T-helper 1 cell treated with Interleukin-12 subunit alpha and Interleukin-12 subunit beta and Interleukin-4 antibody, amounts not matched to agents 30 μg/mL and 1 μg/mL, for 36 hours (primary cell): ENCODE measurements around the gene SF3A1.

ENCODE experiments used
- H3K27ac Mint-ChIP-seq: one replicate; pipeline ENCODE4 v1.8.0; 2021; ENCODE audit warnings: mild to moderate bottlenecking, mixed read lengths
- H3K27me3 Mint-ChIP-seq: one replicate; pipeline ENCODE4 v1.8.0; 2021; ENCODE audit warnings: low read depth, mixed read lengths
- H3K36me3 Mint-ChIP-seq: one replicate; pipeline ENCODE4 v1.8.0; 2021; ENCODE audit warnings: low read depth, mixed read lengths
- H3K4me1 Mint-ChIP-seq: one replicate; pipeline ENCODE4 v1.8.0; 2021; ENCODE audit warnings: low read depth, mixed read lengths
- H3K4me3 Mint-ChIP-seq: one replicate; pipeline ENCODE4 v1.8.0; 2021; ENCODE audit warnings: mild to moderate bottlenecking, moderate library complexity, mixed read lengths
- H3K9me3 Mint-ChIP-seq: one replicate; pipeline ENCODE4 v1.8.0; 2021; ENCODE audit warnings: mixed read lengths

SF3A1 gene

DNA sequence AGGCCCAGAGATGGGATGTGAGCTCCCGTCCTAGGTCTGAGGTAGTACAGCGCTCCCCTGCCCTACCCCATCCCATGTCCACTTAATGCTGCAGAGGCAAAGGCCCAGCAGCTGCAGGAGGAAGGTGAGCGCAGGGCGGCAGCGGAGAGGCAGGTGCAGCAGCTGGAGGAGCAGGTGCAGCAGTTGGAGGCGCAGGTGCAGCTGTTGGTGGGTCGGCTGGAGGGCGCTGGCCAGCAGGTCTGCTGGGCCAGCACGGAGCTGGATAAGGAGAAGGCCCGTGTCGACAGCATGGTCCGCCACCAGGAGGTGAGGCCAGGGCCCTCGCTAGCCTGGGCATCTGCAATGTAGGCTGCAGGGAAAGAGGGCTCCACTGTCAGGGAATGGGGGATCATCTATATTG lies 15.3 kb upstream of the SF3A1 start:
- H3K4me1 Mint-ChIP-seq, result no peaks in the 10 kb centered on the region
- no peak overlapping the region for H3K27ac Mint-ChIP-seq
- H3K9me3 Mint-ChIP-seq, result no peaks in the 10 kb centered on the region
- no peaks in the 10 kb centered on the region for H3K27me3 Mint-ChIP-seq
- H3K36me3 Mint-ChIP-seq, result no peaks in the 10 kb centered on the region
- no peak overlapping the region for H3K4me3 Mint-ChIP-seq

DNA sequence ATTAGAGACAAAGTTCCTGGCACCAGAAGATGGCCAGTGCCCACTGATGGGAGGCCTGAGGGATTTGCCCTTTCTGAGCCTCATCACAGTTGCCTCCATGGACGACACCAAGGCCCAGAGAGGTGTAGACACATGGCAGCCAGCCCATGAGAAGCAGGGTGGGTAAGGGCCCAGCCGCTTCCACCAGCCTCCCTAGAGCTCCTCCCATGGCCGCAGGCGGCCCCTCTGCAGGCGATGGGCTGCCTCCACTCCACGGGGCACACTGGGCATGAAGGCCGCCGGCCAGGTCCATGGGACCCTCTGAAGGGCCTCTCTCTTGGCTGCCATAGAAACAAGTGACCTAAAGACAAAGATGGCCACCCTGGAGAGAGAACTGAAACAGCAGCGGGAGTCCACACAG lies 14.6 kb upstream of the SF3A1 start:
- H3K27me3 Mint-ChIP-seq, result no peaks in the 10 kb centered on the region
- H3K4me3 Mint-ChIP-seq, result no peak overlapping the region
- H3K36me3 Mint-ChIP-seq, result no peaks in the 10 kb centered on the region
- no peaks in the 10 kb centered on the region for H3K9me3 Mint-ChIP-seq
- no peak overlapping the region for H3K27ac Mint-ChIP-seq
- no peaks in the 10 kb centered on the region for H3K4me1 Mint-ChIP-seq

DNA sequence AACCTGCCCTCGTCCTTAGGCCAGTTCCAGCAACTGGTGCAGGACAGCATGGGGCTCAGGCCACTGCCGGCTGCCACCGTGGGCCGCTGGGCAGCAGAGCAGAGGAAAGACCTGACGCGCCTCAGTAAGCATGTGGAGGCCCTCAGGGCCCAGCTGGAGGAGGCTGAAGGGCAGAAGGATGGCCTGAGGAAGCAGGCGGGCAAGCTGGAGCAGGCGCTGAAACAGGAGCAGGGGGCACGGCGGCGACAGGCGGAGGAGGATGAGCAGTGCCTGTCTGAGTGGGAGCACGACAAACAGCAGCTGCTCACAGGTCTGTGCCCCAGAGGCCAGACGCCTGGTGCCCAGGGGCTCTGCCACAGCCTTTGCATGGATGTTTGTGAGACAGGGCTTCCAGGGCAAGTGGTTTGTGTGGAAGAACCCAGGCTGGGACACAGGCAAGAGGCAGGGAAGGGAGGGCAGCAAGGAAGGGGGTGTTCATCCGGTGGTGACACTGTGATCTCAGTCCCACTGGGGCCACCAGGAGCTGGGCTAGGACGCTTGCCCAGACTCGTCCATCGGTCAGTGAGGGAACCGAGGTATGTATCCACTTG lies 14.0 kb upstream of the SF3A1 start:
- Mint-ChIP-seq H3K9me3 (no peaks in the 10 kb centered on the region), H3K4me3 (no peak overlapping the region), H3K27me3 (no peaks in the 10 kb centered on the region), H3K36me3 (no peaks in the 10 kb centered on the region), H3K4me1 (no peaks in the 10 kb centered on the region), H3K27ac (no peak overlapping the region)

DNA sequence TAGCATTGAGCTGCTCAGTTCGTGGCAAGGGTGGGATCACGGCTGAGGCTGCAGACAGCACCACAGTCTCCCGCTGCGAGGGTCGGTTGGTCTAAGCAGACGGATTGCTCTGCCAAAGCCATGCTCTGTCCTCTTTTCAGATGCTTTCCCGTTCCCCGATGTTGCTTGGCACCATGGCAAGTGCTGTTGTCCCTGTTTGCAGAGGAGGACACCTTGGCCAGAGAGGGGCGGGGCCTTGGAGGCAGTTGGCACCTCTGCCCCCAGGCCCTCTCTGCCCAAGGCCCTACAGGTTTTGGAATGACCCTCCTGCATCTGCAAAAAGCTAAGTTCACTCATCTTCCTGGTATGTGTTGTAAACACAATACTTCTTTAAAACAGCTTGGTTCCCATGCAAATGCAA lies 11.7 kb upstream of the SF3A1 start:
- no peaks in the 10 kb centered on the region for H3K4me1 Mint-ChIP-seq
- H3K27me3 Mint-ChIP-seq, result no peaks in the 10 kb centered on the region
- H3K4me3 Mint-ChIP-seq, result no peak overlapping the region
- no peaks in the 10 kb centered on the region for H3K9me3 Mint-ChIP-seq
- H3K27ac Mint-ChIP-seq, result no peak overlapping the region
- no peaks in the 10 kb centered on the region for H3K36me3 Mint-ChIP-seq

DNA sequence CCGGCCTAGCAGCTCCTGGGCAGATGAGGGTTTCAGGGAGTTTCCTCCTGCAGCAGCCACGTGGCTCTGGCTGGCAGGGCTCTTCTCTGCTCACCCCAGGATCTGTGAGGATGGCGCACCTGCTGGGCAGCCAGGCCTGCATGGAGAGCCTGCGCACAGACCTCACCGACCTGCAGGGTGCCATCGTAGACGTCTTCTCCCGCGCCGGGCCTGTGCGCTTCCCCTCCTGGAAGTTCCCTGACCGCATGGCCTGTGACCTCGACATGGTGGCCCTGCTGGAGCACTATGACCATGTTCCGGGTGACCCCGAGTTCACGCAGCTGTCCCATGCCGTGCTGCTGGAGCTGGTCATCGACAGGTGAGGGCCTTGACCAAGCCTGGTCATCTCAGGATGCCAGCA lies 9.2 kb upstream of the SF3A1 start:
- no peak overlapping the region for H3K4me3 Mint-ChIP-seq
- no peaks in the 10 kb centered on the region for H3K27me3 Mint-ChIP-seq
- H3K9me3 Mint-ChIP-seq, result no peaks in the 10 kb centered on the region
- H3K27ac Mint-ChIP-seq, result no peak overlapping the region
- peaks cover 5% of the 10 kb centered on the region for H3K4me1 Mint-ChIP-seq
- peaks cover 3% of the 10 kb centered on the region for H3K36me3 Mint-ChIP-seq

DNA sequence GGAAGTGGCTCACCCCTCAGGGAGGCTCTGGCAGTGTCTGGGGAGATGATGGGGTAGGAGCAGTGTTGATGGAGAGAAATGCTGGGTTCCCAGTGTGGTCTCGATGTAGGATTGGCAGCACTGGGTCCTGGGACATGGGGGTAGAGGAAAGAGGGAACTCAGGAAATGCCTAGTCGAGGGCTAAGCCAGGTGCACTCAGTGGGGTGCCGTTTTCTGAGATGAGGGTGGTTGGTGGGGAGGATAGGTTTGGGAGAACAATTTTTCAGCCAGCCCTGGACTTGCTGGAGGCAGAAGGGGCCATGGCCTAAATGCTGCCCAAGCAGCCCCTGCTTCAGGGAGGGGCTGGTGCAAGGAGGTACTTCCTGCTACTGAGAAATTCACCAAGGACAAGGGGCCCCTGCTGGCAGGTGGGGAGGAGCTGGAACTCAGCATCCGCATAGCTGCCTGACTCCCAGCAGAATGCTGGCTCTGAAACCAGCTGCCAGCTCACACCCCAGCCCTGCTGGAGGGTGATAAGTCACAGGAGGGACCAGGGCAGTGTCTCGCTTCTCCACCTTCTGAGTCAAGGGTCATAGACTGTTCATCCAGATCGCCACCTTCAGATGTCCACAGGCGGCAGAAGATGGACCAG lies 6.1 kb upstream of the SF3A1 start:
- H3K27me3 Mint-ChIP-seq, result no peaks in the 10 kb centered on the region
- no peak overlapping the region for H3K4me3 Mint-ChIP-seq
- peaks cover 3% of the 10 kb centered on the region for H3K36me3 Mint-ChIP-seq
- peak overlapping the region; percentile 32 for H3K27ac Mint-ChIP-seq
- no peaks in the 10 kb centered on the region for H3K9me3 Mint-ChIP-seq
- H3K4me1 Mint-ChIP-seq, result peaks cover 8% of the 10 kb centered on the region

DNA sequence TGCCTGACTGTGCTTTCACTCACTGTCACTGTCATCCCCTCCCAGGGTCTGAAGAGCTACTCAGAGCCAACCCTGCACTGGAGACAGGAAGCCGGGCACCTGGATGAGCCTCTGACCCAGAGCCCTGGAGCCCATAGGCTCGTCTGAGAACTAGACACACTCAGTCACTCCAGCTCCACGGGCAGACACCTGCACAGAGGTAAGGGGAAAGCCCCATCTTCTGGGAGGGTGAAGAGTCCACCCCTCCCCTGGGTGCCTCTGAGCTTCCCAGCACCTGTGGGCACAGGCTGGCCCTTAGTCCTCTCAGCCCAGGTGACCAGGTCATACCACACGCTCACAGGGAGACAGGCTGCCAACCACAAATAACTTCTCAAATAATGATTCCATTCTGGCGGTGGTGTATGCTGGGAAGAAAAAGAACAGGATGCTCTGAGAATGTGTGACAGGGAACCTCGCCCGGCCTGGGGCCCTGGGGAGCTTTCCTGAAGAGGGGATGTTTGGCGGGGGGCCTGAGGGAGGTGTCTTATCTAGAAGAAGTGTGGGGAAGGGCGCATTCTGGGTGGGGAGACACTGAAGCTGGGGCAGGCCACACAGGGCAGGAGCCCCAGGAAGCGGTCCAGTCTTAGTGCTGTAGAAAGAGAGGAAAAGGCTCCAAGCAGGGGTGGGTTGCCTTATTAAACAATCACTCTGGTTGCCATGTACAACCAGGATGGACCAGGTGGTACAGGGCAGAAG lies 5.4 kb upstream of the SF3A1 start:
- Mint-ChIP-seq H3K27me3 (peaks cover 4% of the 10 kb centered on the region), H3K4me1 (peaks cover 11% of the 10 kb centered on the region), H3K9me3 (no peaks in the 10 kb centered on the region), H3K27ac (peak overlapping the region; percentile 32), H3K4me3 (no peak overlapping the region), H3K36me3 (peaks cover 3% of the 10 kb centered on the region)

DNA sequence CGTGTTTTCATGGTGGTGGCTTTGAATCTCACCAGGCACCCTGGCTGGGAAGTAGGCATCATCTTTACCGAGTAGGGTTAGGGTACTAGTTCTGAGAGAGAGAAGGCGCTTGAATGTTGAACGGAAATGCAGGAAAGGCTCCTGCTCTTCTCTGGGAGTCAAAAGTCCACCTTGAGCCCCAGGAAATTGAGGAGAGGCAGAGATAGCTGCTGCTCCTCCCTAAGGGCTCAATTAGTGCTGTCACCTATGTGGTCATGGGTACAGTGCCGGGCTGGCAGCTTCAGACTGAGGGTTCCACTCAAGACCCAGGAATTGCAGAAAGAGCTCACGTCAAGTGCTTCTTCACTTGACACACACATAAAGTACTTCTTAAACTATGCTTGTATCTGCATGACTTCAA lies 1.8 kb upstream of the SF3A1 start:
- Mint-ChIP-seq H3K27me3 (peaks cover 5% of the 10 kb centered on the region), H3K9me3 (no peaks in the 10 kb centered on the region), H3K27ac (no peak overlapping the region), H3K4me3 (no peak overlapping the region), H3K4me1 (peaks cover 30% of the 10 kb centered on the region), H3K36me3 (peaks cover 18% of the 10 kb centered on the region)

DNA sequence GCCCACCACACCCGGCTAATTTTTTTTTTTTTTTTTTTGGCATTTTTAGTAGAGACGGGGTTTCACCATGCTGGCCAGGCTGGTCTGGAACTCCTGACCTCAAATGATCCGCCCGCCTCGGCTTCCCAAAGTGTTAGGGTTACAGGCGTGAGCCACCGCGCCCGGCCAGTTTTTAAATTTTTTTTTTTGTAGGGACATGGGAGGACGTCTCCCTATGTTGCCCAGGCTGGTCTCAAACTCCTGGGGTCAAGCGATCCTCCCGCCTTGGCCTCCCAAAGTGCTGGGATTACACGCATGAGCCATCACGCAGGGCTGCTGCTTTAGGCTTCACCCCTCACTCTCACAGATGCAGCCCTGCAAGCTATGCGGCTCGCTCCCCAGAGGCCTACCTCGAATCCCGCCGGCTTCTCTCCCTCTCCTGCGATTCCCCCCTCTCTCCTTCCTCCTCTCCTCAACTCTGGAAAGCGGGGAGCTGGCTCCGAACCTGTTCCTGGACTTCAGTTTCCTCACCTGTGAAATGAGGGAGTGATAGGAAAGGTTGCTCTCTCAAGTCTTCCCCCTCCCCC lies 1.0 kb upstream of the SF3A1 start:
- Mint-ChIP-seq H3K4me1 (peaks cover 30% of the 10 kb centered on the region), H3K4me3 (peak overlapping the region; percentile 86)

DNA sequence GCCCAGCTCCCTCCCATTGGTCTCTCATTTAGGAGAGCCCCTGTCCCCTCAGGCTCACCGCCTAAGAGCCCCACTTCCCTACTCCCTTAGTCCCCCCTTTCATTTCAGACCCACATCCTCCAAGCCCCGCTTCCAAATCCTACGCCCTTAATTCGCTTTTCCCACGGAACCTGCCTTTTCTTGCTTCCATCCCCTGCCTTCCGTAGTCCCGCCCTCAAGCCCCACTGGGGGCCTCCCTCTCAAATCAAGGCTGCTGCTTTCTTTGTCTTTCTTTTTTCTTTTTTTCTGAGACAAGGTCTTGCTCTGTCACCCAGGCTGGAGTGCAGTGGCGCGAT lies 509 bp upstream of the SF3A1 start:
- no peaks in the 10 kb centered on the region for H3K9me3 Mint-ChIP-seq
- peaks cover 18% of the 10 kb centered on the region for H3K36me3 Mint-ChIP-seq
- peaks cover 5% of the 10 kb centered on the region for H3K27me3 Mint-ChIP-seq
- H3K4me3 Mint-ChIP-seq, result peak overlapping the region; percentile 91
- peaks cover 26% of the 10 kb centered on the region for H3K4me1 Mint-ChIP-seq
- peak overlapping the region; percentile 86 for H3K27ac Mint-ChIP-seq

More for the DNA sequence above, 1.0 kb upstream of the SF3A1 start:
- Mint-ChIP-seq H3K27me3 (peaks cover 5% of the 10 kb centered on the region), H3K9me3 (no peaks in the 10 kb centered on the region), H3K27ac (peak overlapping the region; percentile 81), H3K36me3 (peaks cover 17% of the 10 kb centered on the region)

DNA sequence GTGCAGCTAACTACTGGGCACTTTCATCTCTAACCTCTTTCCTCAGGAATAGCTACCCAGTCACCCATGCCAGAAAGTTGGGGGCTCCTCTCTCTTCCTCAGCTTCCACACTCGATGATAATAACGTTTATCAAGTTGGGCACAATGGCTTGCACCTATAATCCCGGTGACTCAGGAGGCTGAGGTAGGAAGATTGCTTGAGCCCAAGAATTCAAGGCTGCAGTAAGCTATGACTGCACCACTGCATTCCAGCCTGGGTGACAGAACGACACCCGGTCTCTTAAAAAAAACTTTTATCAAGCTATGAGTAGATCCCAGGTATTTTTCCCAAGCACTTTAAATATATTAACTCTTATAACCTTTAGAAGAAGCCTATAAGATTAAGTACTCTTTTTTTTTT lies 2.0 kb downstream of the SF3A1 start:
- peaks cover 5% of the 10 kb centered on the region for H3K27me3 Mint-ChIP-seq
- H3K4me1 Mint-ChIP-seq, result peaks cover 36% of the 10 kb centered on the region
- H3K9me3 Mint-ChIP-seq, result no peaks in the 10 kb centered on the region
- peak overlapping the region; percentile 60 for H3K27ac Mint-ChIP-seq
- H3K36me3 Mint-ChIP-seq, result peaks cover 41% of the 10 kb centered on the region
- H3K4me3 Mint-ChIP-seq, result peak overlapping the region; percentile 91

DNA sequence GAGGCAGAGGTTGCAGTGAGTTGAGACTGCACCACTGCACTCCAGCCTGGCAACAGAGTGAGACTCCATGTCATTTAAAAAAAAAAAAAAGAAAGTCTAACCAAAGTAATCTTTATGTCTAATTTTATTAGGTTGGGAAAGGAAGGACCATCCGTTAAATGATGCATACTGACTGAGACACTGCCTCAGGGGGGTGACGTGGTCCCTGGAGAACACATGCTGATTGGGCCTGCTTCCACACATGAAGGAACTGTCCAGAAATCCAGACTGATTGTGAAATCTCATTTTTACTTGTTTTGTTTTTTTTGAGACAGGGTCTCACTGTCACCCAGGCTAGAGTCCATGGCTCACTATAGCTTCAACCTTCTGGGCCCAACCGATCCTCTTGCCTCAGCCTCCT lies 5.5 kb downstream of the SF3A1 start:
- H3K27ac Mint-ChIP-seq, result no peak overlapping the region
- H3K36me3 Mint-ChIP-seq, result peaks cover 57% of the 10 kb centered on the region
- H3K4me3 Mint-ChIP-seq, result no peak overlapping the region
- H3K9me3 Mint-ChIP-seq, result no peaks in the 10 kb centered on the region
- peaks cover 49% of the 10 kb centered on the region for H3K4me1 Mint-ChIP-seq
- no peaks in the 10 kb centered on the region for H3K27me3 Mint-ChIP-seq

DNA sequence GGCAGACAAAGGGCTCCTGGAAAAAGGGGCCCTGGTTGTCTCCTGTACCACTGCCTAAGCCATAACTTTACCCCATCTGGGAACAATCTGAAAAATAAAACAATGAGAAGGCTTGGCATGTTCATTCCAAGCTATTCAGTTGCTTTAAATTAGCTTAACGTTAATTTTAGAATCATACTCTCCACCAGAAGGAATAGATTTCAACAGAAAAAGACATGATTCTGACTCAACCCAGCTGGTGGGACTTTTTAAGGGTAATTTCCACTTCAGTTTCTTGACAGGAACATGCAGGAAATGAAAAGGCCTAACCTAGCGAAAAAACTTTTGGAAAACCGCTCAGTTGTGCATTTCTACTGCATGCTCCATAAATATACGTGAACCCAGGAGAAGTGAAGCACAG lies 7.9 kb downstream of the SF3A1 start:
- peak overlapping the region; percentile 81 for H3K27ac Mint-ChIP-seq
- H3K27me3 Mint-ChIP-seq, result no peaks in the 10 kb centered on the region
- peaks cover 65% of the 10 kb centered on the region for H3K36me3 Mint-ChIP-seq
- H3K4me1 Mint-ChIP-seq, result peaks cover 35% of the 10 kb centered on the region
- peak overlapping the region; percentile 37 for H3K4me3 Mint-ChIP-seq
- H3K9me3 Mint-ChIP-seq, result no peaks in the 10 kb centered on the region

DNA sequence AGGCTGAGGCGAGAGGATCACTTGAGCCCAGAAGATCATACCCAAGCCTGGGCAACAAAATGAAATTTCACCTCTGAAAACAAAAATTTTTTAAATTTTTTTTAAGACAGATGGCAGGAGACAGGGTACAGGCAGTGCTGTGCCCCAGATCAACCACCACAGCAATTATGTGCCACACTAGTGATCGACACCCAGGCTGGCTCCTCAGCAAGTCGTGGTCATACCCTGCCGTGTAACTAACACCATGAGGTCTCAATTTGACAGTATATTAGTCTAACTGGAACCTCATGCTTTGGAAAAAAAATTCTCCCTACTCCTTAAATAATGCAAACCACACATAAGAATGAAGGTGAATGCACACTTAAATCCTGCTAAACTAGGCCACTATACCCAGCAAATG lies 8.3 kb downstream of the SF3A1 start:
- no peaks in the 10 kb centered on the region for H3K9me3 Mint-ChIP-seq
- H3K36me3 Mint-ChIP-seq, result peaks cover 64% of the 10 kb centered on the region
- peak overlapping the region; percentile 37 for H3K4me3 Mint-ChIP-seq
- no peaks in the 10 kb centered on the region for H3K27me3 Mint-ChIP-seq
- H3K27ac Mint-ChIP-seq, result peak overlapping the region; percentile 81
- H3K4me1 Mint-ChIP-seq, result peaks cover 32% of the 10 kb centered on the region
